NCI-H2107 treated with DMSO at 0.1 percent for 48 hours (cell line): ENCODE measurements around the gene MYO5A.
"Not testable (repeated sequence)": the region's sequence is repeated elsewhere in the genome, so short reads cannot be mapped to it uniquely, and the experiment has no call there.

Experiments used
- DNase-seq: peaks from one replicate; lab custom pipeline; 2025; ENCODE audit not compliant: unreplicated experiment; lab: John Stamatoyannopoulos, UW

Gene MYO5A

GRCh38 chr15:52528564-52529340, at the start of gene MYO5A:
Gene MYO5A (minus strand): TSS chr15:52528880. CDS start chr15:52528806, 74 bp downstream.
- DNase-seq: no peak

DNA sequence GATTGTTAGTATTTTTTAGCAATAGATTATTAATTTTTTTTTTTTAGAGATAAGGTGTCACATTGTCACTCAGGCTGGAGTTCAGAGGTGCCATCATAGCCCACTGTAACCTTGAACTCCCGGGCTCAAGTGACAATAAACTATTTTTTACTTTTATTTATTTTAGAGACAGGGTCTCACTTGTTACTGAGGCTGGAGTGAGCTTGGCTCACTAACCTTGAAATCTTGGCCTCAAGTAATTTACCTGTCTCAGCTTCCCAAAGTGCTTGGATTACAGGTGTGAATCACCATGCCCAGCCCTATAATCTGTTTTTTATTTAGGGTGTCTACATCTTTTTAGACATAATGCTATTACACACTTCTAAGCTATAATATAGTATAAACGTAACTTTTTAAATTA, 48.0 kb upstream of the MYO5A start:
- no peak for DNase-seq

DNA sequence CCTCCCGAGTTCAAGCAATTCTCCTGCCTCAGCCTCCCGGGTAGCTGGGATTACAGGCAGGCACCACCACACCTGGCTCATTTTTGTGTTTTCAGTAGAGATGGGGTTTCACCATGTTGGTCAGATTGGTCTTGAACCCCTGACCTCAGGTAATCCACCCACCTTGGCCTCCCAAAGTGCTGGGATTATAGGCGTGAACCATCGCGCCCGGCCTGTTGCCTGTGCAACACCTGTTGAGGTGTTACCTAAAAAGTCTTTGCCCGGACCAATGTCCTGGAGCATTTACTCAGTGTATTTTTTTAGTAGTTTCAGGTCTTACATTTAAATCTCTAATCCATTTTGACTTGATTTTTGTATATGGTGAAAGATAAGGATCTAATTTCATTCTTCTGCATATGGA, 46.9 kb upstream of the MYO5A start:
- not testable (repeated sequence) for DNase-seq

DNA sequence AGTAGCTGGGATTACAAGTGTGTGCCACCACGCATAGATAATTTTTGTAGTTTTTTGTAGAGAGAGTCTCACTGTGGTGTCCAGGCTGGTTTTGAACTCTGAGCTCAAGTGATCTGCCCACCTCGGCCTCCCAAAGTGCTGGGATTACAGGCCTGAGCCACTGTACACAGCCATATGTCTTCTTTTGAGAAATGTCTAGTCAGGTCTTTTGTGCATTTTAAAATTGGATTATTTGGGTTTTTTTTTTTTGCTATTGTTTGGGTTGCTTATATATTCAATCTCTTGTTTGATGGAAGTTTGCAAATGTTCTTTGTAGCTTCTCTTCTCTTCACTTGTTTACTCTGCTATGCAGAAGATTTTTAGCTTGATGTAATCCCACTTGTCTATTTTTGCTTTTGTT, 46.4 kb upstream of the MYO5A start:
- DNase-seq: no peak

GRCh38 chr15:52574623-52575022, 45.9 kb upstream of the MYO5A start:
- not testable (repeated sequence) for DNase-seq

- DNase-seq: peak; percentile 84
These were observed 40.2 kb upstream of the MYO5A start, which contains the start of gene ARPP19 for GRCh38 chr15:52568601-52569585. Gene ARPP19 (minus strand): TSS chr15:52569030. CDS start chr15:52568892, 138 bp downstream.

DNA sequence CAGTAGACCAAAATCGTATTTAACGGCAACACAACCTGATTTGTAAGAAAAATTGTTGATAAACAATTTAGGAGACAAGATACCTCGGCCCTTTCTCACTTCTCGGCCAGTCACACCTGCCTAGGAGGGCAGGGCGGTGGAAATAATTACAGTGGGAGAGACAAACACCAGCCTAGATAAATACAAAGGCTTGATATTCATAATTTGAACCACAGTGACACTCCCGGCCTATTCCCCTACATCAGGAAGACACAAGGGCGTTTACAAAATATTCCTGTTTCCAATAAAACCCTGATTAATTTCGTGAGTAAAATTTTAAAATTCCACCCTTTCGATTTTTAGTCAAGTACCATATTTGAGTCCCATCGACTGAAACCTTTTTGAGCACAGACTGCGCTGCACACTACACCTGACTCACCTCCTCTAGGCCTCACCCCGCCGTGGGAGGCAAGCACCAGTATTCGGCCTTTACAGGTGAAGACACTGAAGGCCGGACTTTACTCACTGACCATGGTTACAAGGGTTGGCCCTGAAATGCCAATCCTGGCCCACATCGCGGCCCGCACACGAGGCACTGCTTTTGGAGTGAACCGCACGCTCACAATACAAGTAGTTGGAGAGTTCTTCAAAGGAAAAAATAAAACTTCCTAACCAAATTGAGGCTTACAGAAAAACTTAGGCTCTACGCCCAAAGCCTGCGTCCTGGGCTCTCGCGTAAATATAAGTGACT, 39.4 kb upstream of the MYO5A start:
- no peak for DNase-seq

DNA sequence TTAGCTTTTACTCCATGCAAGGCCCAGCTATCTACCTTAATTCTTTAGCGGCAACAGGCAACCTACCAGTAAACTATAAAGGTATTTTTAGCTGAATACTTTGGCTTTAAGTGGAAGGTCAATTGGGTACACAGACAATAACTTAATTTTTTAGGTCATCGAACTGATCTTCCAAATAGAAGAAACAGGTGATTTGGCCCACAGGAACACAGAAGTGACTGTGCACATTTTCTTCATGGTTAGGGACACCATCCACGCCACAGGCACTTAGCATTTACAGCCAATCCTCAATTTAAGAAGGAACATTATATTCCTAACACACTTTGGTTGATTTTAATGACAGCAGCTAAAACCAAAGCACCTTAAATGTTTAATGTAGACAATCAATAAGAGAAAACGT, 38.2 kb upstream of the MYO5A start:
- no peak for DNase-seq

DNA sequence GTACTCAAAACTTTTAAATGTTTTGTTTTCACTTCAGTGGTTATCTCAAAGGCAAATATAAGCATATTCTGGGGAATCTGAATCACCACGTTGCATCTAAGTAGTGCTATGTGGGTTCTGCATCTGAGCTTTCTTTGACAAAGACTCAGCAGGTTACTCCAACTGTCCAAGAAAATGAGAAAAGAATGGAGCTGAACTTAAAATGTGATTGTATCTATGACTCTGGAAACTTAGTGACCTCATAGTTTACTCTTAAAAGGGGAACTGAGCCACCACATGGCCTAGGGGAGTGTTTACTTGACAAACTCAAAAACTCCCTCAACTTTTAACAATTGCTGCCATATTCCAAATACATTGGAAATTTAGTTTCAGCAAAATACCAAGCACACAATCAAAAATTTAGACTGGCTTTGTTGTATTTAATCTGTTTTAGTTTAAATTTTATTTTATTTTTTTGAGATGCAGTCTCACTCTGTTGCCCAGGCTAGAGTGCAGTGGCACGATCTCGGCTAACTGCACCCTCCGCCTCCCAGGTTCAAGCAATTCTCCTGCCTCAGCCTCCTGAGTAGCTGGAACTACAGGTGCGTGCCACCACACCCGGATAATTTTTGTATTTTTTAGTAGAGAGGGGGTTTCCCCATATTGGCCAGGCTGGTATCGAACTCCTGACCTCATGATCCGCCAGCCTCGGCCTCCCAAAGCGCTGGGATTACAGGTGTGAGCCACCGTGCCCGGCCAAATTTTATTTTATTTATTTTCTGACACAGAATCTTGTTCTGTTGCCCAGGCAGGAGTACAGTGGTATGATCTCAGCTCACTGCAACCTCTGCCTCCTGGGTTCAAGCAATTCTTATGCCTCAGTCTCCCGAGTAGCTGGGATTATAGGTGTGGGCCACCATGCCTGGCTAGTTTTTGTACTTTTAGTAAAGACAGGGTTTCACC, 37.0 kb upstream of the MYO5A start:
- DNase-seq: not testable (repeated sequence)

DNA sequence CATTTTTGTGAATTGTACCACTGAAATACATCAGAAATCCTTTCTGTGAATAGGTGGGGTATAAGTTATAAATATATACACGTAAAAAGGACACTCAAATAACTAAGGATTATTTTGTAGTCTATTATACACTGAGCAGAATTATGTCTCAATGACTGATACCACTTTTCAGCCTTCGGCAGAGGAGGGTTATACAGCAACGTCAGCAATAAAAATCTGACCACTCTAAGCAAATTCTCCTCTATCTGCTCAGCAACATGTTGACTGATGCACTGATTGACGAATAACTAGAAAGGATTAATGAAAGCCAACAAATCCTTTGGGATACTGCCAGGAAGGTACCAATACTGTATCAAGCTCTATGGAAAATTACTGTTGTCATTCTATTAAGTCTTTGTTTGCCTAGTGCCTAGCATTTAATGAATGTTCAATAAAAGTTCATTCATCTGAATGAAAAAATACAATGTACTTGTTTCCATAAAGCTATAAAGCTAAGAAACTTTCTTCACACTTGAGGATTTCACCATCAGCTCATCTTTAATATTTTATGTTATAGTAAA, 34.9 kb upstream of the MYO5A start:
- DNase-seq: no peak

GRCh38 chr15:52559575-52559974, 30.9 kb upstream of the MYO5A start:
- no peak for DNase-seq

DNA sequence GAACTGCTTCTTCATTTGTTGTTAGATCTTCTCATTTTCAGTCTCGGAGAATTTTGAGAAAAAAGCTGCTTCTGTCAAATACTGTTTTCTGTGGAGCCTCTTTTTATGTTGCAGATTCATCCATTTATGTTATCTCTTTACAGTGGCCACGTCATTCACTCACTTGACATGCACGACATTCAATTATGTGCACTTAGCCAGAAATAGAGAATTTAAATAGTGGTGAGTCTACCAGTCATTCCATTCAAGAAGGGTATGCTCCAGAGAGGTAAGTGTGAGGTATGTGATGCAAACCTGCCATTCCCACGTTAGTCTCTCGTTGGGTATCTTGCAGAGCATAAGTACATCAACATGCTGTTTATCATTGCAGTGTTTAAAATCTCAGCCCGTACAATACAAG, 30.3 kb upstream of the MYO5A start:
- DNase-seq: no peak

- DNase-seq: no peak
These were observed 29.5 kb upstream of the MYO5A start for GRCh38 chr15:52558196-52558595.

DNA sequence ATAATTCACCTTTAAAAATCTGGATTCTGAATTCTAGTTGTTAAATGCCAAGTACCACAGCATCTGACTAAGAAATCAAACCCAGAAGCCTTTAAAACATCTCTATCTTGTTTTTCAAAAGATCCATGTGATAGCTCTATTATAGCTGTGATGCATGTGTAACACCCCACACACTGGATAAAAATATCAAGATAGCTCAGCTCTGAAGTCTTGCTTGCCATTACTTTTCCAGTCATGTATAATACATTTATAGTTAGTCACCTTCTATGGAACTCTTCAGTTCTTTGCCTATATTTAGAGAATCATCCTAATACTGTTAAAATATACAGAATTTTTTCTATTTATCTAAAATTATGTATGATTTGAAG, 28.6 kb upstream of the MYO5A start:
- DNase-seq: no peak

- no peak for DNase-seq
These were observed 28.0 kb upstream of the MYO5A start for GRCh38 chr15:52556524-52557273.

DNA sequence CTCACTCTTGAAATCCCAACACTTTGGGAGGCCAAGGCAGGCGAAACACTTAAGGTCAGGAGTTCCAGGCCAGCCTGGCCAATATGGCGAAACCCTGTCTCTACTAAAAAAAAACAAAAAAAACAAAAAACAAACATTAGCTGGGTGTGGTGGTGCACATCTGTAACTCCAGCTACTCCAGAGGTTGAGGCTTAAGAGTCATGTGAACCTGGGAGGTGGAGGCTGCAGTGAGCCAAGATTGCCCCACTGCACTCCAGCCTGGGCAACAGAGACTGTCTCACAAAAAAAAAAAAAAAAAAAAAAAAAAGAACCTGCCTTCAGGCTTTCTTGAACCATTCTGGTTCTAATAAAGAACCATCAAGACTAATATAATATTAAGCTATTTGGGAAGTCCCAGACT, 23.6 kb upstream of the MYO5A start:
- no peak for DNase-seq

DNA sequence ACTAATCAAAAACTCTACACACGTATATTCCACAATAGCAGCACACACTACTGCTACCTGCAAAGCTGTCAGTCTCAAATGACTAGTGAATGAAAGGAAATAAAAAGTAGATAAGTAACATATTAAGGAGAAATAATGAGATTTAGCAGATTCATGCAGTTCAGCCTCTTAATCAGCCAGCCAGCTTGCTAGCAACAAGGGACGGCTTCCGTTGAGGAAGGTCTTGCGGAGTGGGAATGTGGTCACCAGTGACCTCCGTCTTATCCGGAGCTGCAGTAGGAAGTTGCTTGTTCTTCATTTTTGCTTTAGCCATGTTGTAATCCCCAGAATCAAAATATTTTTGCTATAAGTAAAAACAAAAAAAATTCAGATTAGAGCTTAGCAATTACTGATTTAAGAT, 23.1 kb upstream of the MYO5A start:
- DNase-seq: no peak

DNA sequence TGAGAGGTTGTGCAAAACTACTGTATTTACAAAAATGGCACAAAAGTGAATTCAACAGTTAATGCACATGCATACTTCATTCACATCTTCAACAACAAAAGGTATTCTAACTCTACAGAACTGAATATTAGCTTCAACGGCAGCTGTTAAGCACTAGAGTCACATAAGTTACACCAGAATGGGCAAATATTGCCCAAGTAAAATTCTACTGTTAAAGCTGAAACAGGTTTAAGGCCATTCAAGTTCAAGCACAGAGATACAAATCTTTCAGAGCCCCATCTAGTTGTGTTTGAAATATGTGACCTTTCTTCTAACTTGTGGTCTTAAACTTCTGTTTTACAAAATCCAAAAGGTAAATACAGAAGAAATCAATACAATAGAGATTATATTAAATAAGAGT, 22.5 kb upstream of the MYO5A start:
- DNase-seq: not testable (repeated sequence)
